ENCODE data around the gene BTBD8. TPM values are rescaled to one million over a fixed set of nuclear protein-coding genes. Genes with fewer than 3 reads are reported as not detected.
A peak's percentile ranks its signal among the peaks of the same experiment; 100 is the strongest.
"Not testable (repeated sequence)": the region's sequence is repeated elsewhere in the genome, so short reads cannot be mapped to it uniquely, and the experiment has no call there.

BTBD8 gene
- total RNA-seq = under 1 TPM; 0.33 to 0.35 (median 0.34) TPM

GRCh38 chr1:92080128-92080985 lies at the start of gene BTBD8:
TSS of gene BTBD8 (plus strand) at chr1:92080345. CDS start at chr1:92080572, 227 bp downstream.
- DNase-seq (peak; percentile 83), ATAC-seq (peak; percentile 95 to 97)
- H3K9me3 Mint-ChIP-seq = peaks cover 7% of the 10 kb centered on the region
- peak within 1 kb of the TSS; percentile 91 for H3K4me3 Mint-ChIP-seq
- peaks cover 14% of the 10 kb centered on the region for H3K4me1 Mint-ChIP-seq (ENCODE audit: low read depth)
- peaks cover 7% of the 10 kb centered on the region for H3K36me3 Mint-ChIP-seq (ENCODE audit: insufficient read depth)
- no peaks in the 10 kb centered on the region for H3K27me3 Mint-ChIP-seq (ENCODE audit: low read depth)

- Mint-ChIP-seq H3K27me3 (ENCODE audit: low read depth) (peaks cover 28% of the 10 kb centered on the region), H3K4me1 (ENCODE audit: low read depth) (peaks cover 15% of the 10 kb centered on the region), H3K9me3 (no peaks in the 10 kb centered on the region), H3K4me3 (peak overlapping the region; percentile 68), H3K36me3 (ENCODE audit: insufficient read depth) (no peaks in the 10 kb centered on the region)
- no peak for DNase-seq
- peak in 1 of 2 donors; percentile 36 for ATAC-seq
Measured at GRCh38 chr1:92030656-92031107, 49.5 kb upstream of the BTBD8 start.

GRCh38 chr1:92031281-92032110 lies 48.6 kb upstream of the BTBD8 start:
- H3K36me3 Mint-ChIP-seq (ENCODE audit: insufficient read depth) = no peaks in the 10 kb centered on the region

GRCh38 chr1:92037400-92037799 lies 42.7 kb upstream of the BTBD8 start:
- DNase-seq (no peak), ATAC-seq (no peak)
- Mint-ChIP-seq H3K9me3 (no peaks in the 10 kb centered on the region), H3K27me3 (ENCODE audit: low read depth) (peaks cover 5% of the 10 kb centered on the region), H3K36me3 (ENCODE audit: insufficient read depth) (no peaks in the 10 kb centered on the region), H3K4me3 (no peak overlapping the region), H3K4me1 (ENCODE audit: low read depth) (no peaks in the 10 kb centered on the region)

More at GRCh38 chr1:92031281-92032110, 48.6 kb upstream of the BTBD8 start:
- H3K9me3 Mint-ChIP-seq = no peaks in the 10 kb centered on the region
- H3K4me3 Mint-ChIP-seq = no peak overlapping the region
- DNase-seq (no peak), ATAC-seq (no peak)
- peaks cover 29% of the 10 kb centered on the region for H3K27me3 Mint-ChIP-seq (ENCODE audit: low read depth)
- H3K4me1 Mint-ChIP-seq (ENCODE audit: low read depth) = peaks cover 15% of the 10 kb centered on the region

- H3K9me3 Mint-ChIP-seq = no peaks in the 10 kb centered on the region
- no peaks in the 10 kb centered on the region for H3K36me3 Mint-ChIP-seq (ENCODE audit: insufficient read depth)
- peaks cover 7% of the 10 kb centered on the region for H3K27me3 Mint-ChIP-seq (ENCODE audit: low read depth)
- no peak overlapping the region for H3K4me3 Mint-ChIP-seq
- no peaks in the 10 kb centered on the region for H3K4me1 Mint-ChIP-seq (ENCODE audit: low read depth)
- no peak for DNase-seq
- ATAC-seq = no peak
Measured at GRCh38 chr1:92038695-92039346, 41.3 kb upstream of the BTBD8 start.

GRCh38 chr1:92040971-92041370 lies 39.2 kb upstream of the BTBD8 start:
- H3K9me3 Mint-ChIP-seq = no peaks in the 10 kb centered on the region

GRCh38 chr1:92043621-92044020 lies 36.5 kb upstream of the BTBD8 start:
- no peak overlapping the region for H3K4me3 Mint-ChIP-seq
- H3K9me3 Mint-ChIP-seq = no peaks in the 10 kb centered on the region
- H3K4me1 Mint-ChIP-seq (ENCODE audit: low read depth) = no peaks in the 10 kb centered on the region
- DNase-seq (no peak), ATAC-seq (no peak)
- no peaks in the 10 kb centered on the region for H3K36me3 Mint-ChIP-seq (ENCODE audit: insufficient read depth)
- peaks cover 2% of the 10 kb centered on the region for H3K27me3 Mint-ChIP-seq (ENCODE audit: low read depth)

More at GRCh38 chr1:92040971-92041370, 39.2 kb upstream of the BTBD8 start:
- ATAC-seq (no peak), DNase-seq (no peak)
- H3K4me3 Mint-ChIP-seq = no peak overlapping the region
- H3K27me3 Mint-ChIP-seq (ENCODE audit: low read depth) = peaks cover 5% of the 10 kb centered on the region
- no peaks in the 10 kb centered on the region for H3K4me1 Mint-ChIP-seq (ENCODE audit: low read depth)
- H3K36me3 Mint-ChIP-seq (ENCODE audit: insufficient read depth) = no peaks in the 10 kb centered on the region

GRCh38 chr1:92045766-92046495 lies 34.2 kb upstream of the BTBD8 start:
- Mint-ChIP-seq H3K36me3 (ENCODE audit: insufficient read depth) (no peaks in the 10 kb centered on the region), H3K27me3 (ENCODE audit: low read depth) (peaks cover 2% of the 10 kb centered on the region), H3K9me3 (no peaks in the 10 kb centered on the region), H3K4me1 (ENCODE audit: low read depth) (no peaks in the 10 kb centered on the region), H3K4me3 (no peak overlapping the region)
- ATAC-seq (no peak), DNase-seq (no peak)

GRCh38 chr1:92051948-92052347 lies 28.2 kb upstream of the BTBD8 start:
- no peak for DNase-seq
- no peaks in the 10 kb centered on the region for H3K9me3 Mint-ChIP-seq
- ATAC-seq = no peak
- no peaks in the 10 kb centered on the region for H3K4me1 Mint-ChIP-seq (ENCODE audit: low read depth)
- no peaks in the 10 kb centered on the region for H3K36me3 Mint-ChIP-seq (ENCODE audit: insufficient read depth)
- peaks cover 2% of the 10 kb centered on the region for H3K27me3 Mint-ChIP-seq (ENCODE audit: low read depth)
- H3K4me3 Mint-ChIP-seq = no peak overlapping the region

- ATAC-seq (no peak), DNase-seq (no peak)
- Mint-ChIP-seq H3K9me3 (no peaks in the 10 kb centered on the region), H3K4me3 (no peak overlapping the region), H3K36me3 (ENCODE audit: insufficient read depth) (no peaks in the 10 kb centered on the region), H3K27me3 (ENCODE audit: low read depth) (no peaks in the 10 kb centered on the region), H3K4me1 (ENCODE audit: low read depth) (no peaks in the 10 kb centered on the region)
Measured at GRCh38 chr1:92065042-92065441, 15.1 kb upstream of the BTBD8 start.

- no peak overlapping the region for H3K4me3 Mint-ChIP-seq
- no peak for ATAC-seq
- no peak for DNase-seq
- no peaks in the 10 kb centered on the region for H3K36me3 Mint-ChIP-seq (ENCODE audit: insufficient read depth)
- no peaks in the 10 kb centered on the region for H3K27me3 Mint-ChIP-seq (ENCODE audit: low read depth)
- H3K9me3 Mint-ChIP-seq = no peaks in the 10 kb centered on the region
- H3K4me1 Mint-ChIP-seq (ENCODE audit: low read depth) = no peaks in the 10 kb centered on the region
Measured at GRCh38 chr1:92066321-92066720, 13.8 kb upstream of the BTBD8 start.

GRCh38 chr1:92070892-92071291 lies 9.3 kb upstream of the BTBD8 start:
- no peaks in the 10 kb centered on the region for H3K27me3 Mint-ChIP-seq (ENCODE audit: low read depth)
- no peak for ATAC-seq
- DNase-seq = no peak
- no peaks in the 10 kb centered on the region for H3K9me3 Mint-ChIP-seq
- no peaks in the 10 kb centered on the region for H3K4me1 Mint-ChIP-seq (ENCODE audit: low read depth)
- H3K4me3 Mint-ChIP-seq = no peak overlapping the region
- H3K36me3 Mint-ChIP-seq (ENCODE audit: insufficient read depth) = no peaks in the 10 kb centered on the region

GRCh38 chr1:92074446-92074845 lies 5.7 kb upstream of the BTBD8 start:
- DNase-seq; H3K9me3 Mint-ChIP-seq; H3K27me3 Mint-ChIP-seq (ENCODE audit: low read depth); H3K36me3 Mint-ChIP-seq (ENCODE audit: insufficient read depth); H3K4me3 Mint-ChIP-seq; ATAC-seq; H3K4me1 Mint-ChIP-seq (ENCODE audit: low read depth): not testable (repeated sequence)

- Mint-ChIP-seq H3K27me3 (ENCODE audit: low read depth) (no peaks in the 10 kb centered on the region), H3K4me1 (ENCODE audit: low read depth) (peaks cover 6% of the 10 kb centered on the region), H3K4me3 (no peak within 1 kb of the TSS), H3K36me3 (ENCODE audit: insufficient read depth) (no peaks in the 10 kb centered on the region), H3K9me3 (no peaks in the 10 kb centered on the region)
- no peak for ATAC-seq
- no peak for DNase-seq
Measured at GRCh38 chr1:92075311-92075710, 4.8 kb upstream of the BTBD8 start, which contains the start of gene SETSIP. TSS of gene SETSIP (minus strand) at chr1:92075411. CDS start at chr1:92075411, 0 bp downstream.
